Liver (tissue), 9 donors: ENCODE results near the gene NDUFV3. TPM values are rescaled to one million over a fixed set of nuclear protein-coding genes. Genes with fewer than 3 reads are reported as not detected.
"Not testable (repeated sequence)": the region's sequence is repeated elsewhere in the genome, so short reads cannot be mapped to it uniquely, and the experiment has no call there.

Experiments
- DNase-seq: peaks from one replicate; pipeline ENCODE4 v3.0.0-alpha.2; 2017; ENCODE audit warnings: low spot score
- H3K27ac ChIP-seq, 2 donors: one replicate each; pipeline ENCODE4 v1.7.0; 2013; ENCODE audit warnings: inconsistent platforms in 2 of 2, low read length in 2 of 2, control low read depth in 1 of 2, low read depth in 1 of 2, mild to moderate bottlenecking in 1 of 2
- H3K27me3 ChIP-seq, 4 donors: one replicate each; pipeline versions ENCODE4 v1.6.1 to v1.7.0; 2013; ENCODE audit warnings: low read length in 3 of 4, inconsistent platforms in 1 of 4, mild to moderate bottlenecking in 1 of 4, moderate library complexity in 1 of 4; ENCODE audit not compliant: control insufficient read depth in 4 of 4, insufficient read depth in 4 of 4
- H3K36me3 ChIP-seq, 4 donors: one replicate each; pipeline versions ENCODE4 v1.6.1 to v1.7.0; 2013; ENCODE audit warnings: low read length in 3 of 4, mild to moderate bottlenecking in 3 of 4, low read depth in 1 of 4, moderate library complexity in 1 of 4; ENCODE audit not compliant: control insufficient read depth in 4 of 4, insufficient read depth in 3 of 4
- H3K4me1 ChIP-seq, 4 donors: one replicate each; pipeline versions ENCODE4 v1.6.1 to v1.7.0; 2013; ENCODE audit warnings: low read length in 3 of 4, mild to moderate bottlenecking in 3 of 4, moderate library complexity in 1 of 4; ENCODE audit not compliant: control insufficient read depth in 4 of 4, insufficient read depth in 4 of 4
- H3K4me3 ChIP-seq, 3 donors: one replicate each; pipeline versions ENCODE4 v1.6.1 to v1.7.0; 2013; ENCODE audit warnings: low read length in 3 of 3, control low read depth in 1 of 3, low read depth in 1 of 3, mild to moderate bottlenecking in 1 of 3
- H3K9ac ChIP-seq, 2 donors: one replicate each; pipeline ENCODE4 v1.7.0; 2013; ENCODE audit warnings: low read length in 2 of 2, mild to moderate bottlenecking in 2 of 2, moderate library complexity in 2 of 2, control low read depth in 1 of 2, low read depth in 1 of 2
- H3K9me3 ChIP-seq, 4 donors: one replicate each; pipeline versions ENCODE4 v1.6.1 to v1.7.0; 2013; ENCODE audit warnings: low read length in 3 of 4; ENCODE audit not compliant: control insufficient read depth in 4 of 4
- ATF3 ChIP-seq: IDR thresholded peaks from 2 replicates; pipeline ENCODE4 v1.6.1; 2016; ENCODE audit warnings: antibody characterized with exemption
- CTCF ChIP-seq: fragments of 150-350 bp; IDR thresholded peaks from 2 replicates; pipeline ENCODE4 v1.5.1; 2017; ENCODE audit warnings: improper control_type of control experiment, low read depth, low read length; ENCODE audit not compliant: missing input control
- FOXA2 ChIP-seq: IDR thresholded peaks from 2 replicates; pipeline ENCODE4 v1.6.1; 2016; ENCODE audit warnings: antibody characterized with exemption
- GABPA ChIP-seq, 2 donors: IDR thresholded peaks in 1 of 2; conservative IDR thresholded peaks in 1 of 2; 2 replicates each; pipeline ENCODE4 v1.6.1; 2016; ENCODE audit warnings: antibody characterized with exemption in 2 of 2, mild to moderate bottlenecking in 1 of 2, moderate library complexity in 1 of 2
- HNF4A ChIP-seq, 2 donors: conservative IDR thresholded peaks; 2 replicates each; pipeline ENCODE4 v1.6.1; 2016; ENCODE audit warnings: antibody characterized with exemption in 2 of 2, mild to moderate bottlenecking in 2 of 2
- HNF4G ChIP-seq: IDR thresholded peaks from 2 replicates; pipeline ENCODE4 v1.6.1; 2016; ENCODE audit warnings: antibody characterized with exemption
- JUND ChIP-seq, 2 donors: IDR thresholded peaks; 2 replicates each; pipeline ENCODE4 v1.6.1; 2016; ENCODE audit warnings: antibody characterized with exemption in 2 of 2
- MAX ChIP-seq: IDR thresholded peaks from 2 replicates; pipeline ENCODE4 v1.6.1; 2016; ENCODE audit warnings: antibody characterized with exemption
- NR2F2 ChIP-seq: IDR thresholded peaks from 2 replicates; pipeline ENCODE4 v1.6.1; 2016; ENCODE audit warnings: antibody characterized with exemption
- RAD21 ChIP-seq, 2 donors: IDR thresholded peaks; 2 replicates each; pipeline ENCODE4 v1.6.1; 2016; ENCODE audit warnings: antibody characterized with exemption in 2 of 2, mild to moderate bottlenecking in 2 of 2
- RXRA ChIP-seq, 2 donors: IDR thresholded peaks; 2 replicates each; pipeline ENCODE4 v1.6.1; 2017 to 2018; ENCODE audit warnings: antibody characterized with exemption in 2 of 2, mild to moderate bottlenecking in 1 of 2
- SP1 ChIP-seq: IDR thresholded peaks from 2 replicates; pipeline ENCODE4 v1.6.1; 2018; ENCODE audit warnings: antibody characterized with exemption, mild to moderate bottlenecking
- TAF1 ChIP-seq: conservative IDR thresholded peaks from 2 replicates; pipeline ENCODE4 v1.6.1; 2016; ENCODE audit warnings: antibody characterized with exemption, mild to moderate bottlenecking
- ZBTB33 ChIP-seq: IDR thresholded peaks from 2 replicates; pipeline ENCODE4 v1.6.1; 2016; ENCODE audit warnings: antibody characterized with exemption
- WGBS: extraction: QIAGEN DNeasy Blood & Tissue Kit; methylation state at CpG from one replicate; pipeline ENCODE4 v1.1.7; 2013; 5-methylcytosine and 5-hydroxymethylcytosine counted together
- polyA plus RNA-seq, 2 donors: library from polyadenylated mRNA; stranded (reverse) in 1 of 2; unstranded in 1 of 2; fragments of 200-250 nt in 1 of 2; fragments of >200 nt in 1 of 2; fragmentation: Nextera tagmentation in 1 of 2; extraction: Ambion mirVana in 1 of 2; gene quantifications; one replicate each; pipeline versions ENCODE4 v1.2.1 to v1.2.3, GENCODE V29; 2013 to 2015
- total RNA-seq, 2 donors: library from RNA; depleted of rRNA; stranded (reverse); fragments of >200 nt; gene quantifications; one replicate each; pipeline ENCODE4 v1.2.3, GENCODE V29; 2014
- donor health status: healthy.
- donor health status: healthy.
- donor health status: healthy.
- donor health status: healthy.
- donor health status: healthy.

The NDUFV3 gene
- total and polyA plus RNA-seq, 4 donors: 15.8 to 31.3 (median 21.9) TPM

- Histone ChIP-seq H3K9ac (no peak overlapping the region), H3K27ac (no peak overlapping the region), H3K9me3 (no peaks in the 10 kb centered on the region), H3K4me3 (no peak overlapping the region), H3K36me3 (no peaks in the 10 kb centered on the region), H3K27me3 (no peaks in the 10 kb centered on the region), H3K4me1 (peaks cover 0 to 9% (median 2%) of the 10 kb centered on the region in 4 donors)
- TF ChIP-seq TAF1: no peak
- TF ChIP-seq FOXA2: no peak
- no peak for TF ChIP-seq HNF4A (conservative IDR thresholded peaks at IDR 0.05)
- TF ChIP-seq SP1: no peak
- no peak for TF ChIP-seq NR2F2
- TF ChIP-seq MAX: no peak
- no peak for TF ChIP-seq HNF4G
- TF ChIP-seq GABPA (IDR thresholded peaks at IDR 0.05 in 1 of 2, conservative IDR thresholded peaks at IDR 0.05 in 1 of 2): no peak
- no peak for TF ChIP-seq ATF3
- no peak for TF ChIP-seq ZBTB33
- no peak for TF ChIP-seq CTCF
- WGBS: 93% methylated on average over 6 of the region's 6 CpGs
- no peak for DNase-seq
These were observed 31.3 kb downstream of the NDUFV3 start for GRCh38 chr21:42924433-42924751.

GRCh38 chr21:42925114-42925926 is 32.2 kb downstream of the NDUFV3 start, which contains the start of gene ERVH48-1:
Gene ERVH48-1 (minus strand): TSS chr21:42925630. CDS start chr21:42919006, 6,624 bp downstream.
- Histone ChIP-seq H3K4me1 (peaks cover 0 to 9% (median 2%) of the 10 kb centered on the region in 4 donors), H3K36me3 (no peaks in the 10 kb centered on the region), H3K4me3 (no peak within 1 kb of the TSS), H3K9me3 (no peaks in the 10 kb centered on the region), H3K27ac (no peak within 1 kb of the TSS), H3K27me3 (no peaks in the 10 kb centered on the region), H3K9ac (no peak within 1 kb of the TSS)
- 91% methylated on average over 29 of the region's 29 CpGs for WGBS
- DNase-seq: no peak
- TF ChIP-seq JUND (IDR thresholded peaks at IDR 0.05) (no peak), HNF4A (conservative IDR thresholded peaks at IDR 0.05) (no peak), RAD21 (IDR thresholded peaks at IDR 0.05) (no peak), RXRA (IDR thresholded peaks at IDR 0.05) (no peak), GABPA (IDR thresholded peaks at IDR 0.05 in 1 of 2, conservative IDR thresholded peaks at IDR 0.05 in 1 of 2) (no peak)

GRCh38 chr21:42927474-42928200 is 34.5 kb downstream of the NDUFV3 start:
- H3K9ac ChIP-seq, DNase-seq, H3K4me3 ChIP-seq, H3K27ac ChIP-seq, H3K36me3 ChIP-seq, H3K4me1 ChIP-seq, H3K27me3 ChIP-seq, H3K9me3 ChIP-seq: not testable (repeated sequence)
- 94% methylated on average over 23 of the region's 23 CpGs for WGBS
